DOHH2 (cell line): ENCODE measurements around the gene DGKZ.

Experiments used
- H3F3A ChIP-seq: fragments of 200-600 bp; sonication (generic), shearing (Covaris generic); 2 replicates; pipeline ENCODE4 v1.6.0; 2016; ENCODE audit warnings: antibody characterized with exemption, mild to moderate bottlenecking; ENCODE audit not compliant: control insufficient read depth, insufficient read depth
- H3K27ac ChIP-seq: fragments of 200-600 bp; sonication (generic); 2 replicates; pipeline ENCODE4 v1.5.1; 2014; ENCODE audit warnings: low read depth, mild to moderate bottlenecking, low read length, moderate library complexity
- H3K27me3 ChIP-seq: fragments of 200-600 bp; sonication (generic); 2 replicates; pipeline ENCODE4 v1.6.1; 2014; ENCODE audit warnings: mild to moderate bottlenecking, low read length, mixed read lengths; ENCODE audit not compliant: control insufficient read depth
- H3K36me3 ChIP-seq: fragments of 200-600 bp; sonication (generic); 2 replicates; pipeline ENCODE4 v1.6.1; 2014; ENCODE audit warnings: mild to moderate bottlenecking, low read length, moderate library complexity, mixed read lengths; ENCODE audit not compliant: control insufficient read depth
- H3K4me1 ChIP-seq: fragments of 200-600 bp; sonication (generic); 2 replicates; pipeline ENCODE4 v1.6.1; 2014; ENCODE audit warnings: mild to moderate bottlenecking, low read length, mixed read lengths; ENCODE audit not compliant: control insufficient read depth
- H3K4me2 ChIP-seq: fragments of 200-600 bp; sonication (generic); 2 replicates; pipeline ENCODE4 v1.6.0; 2014; ENCODE audit warnings: mild to moderate bottlenecking, low read length, moderate library complexity
- H3K4me3 ChIP-seq: fragments of 200-600 bp; sonication (generic); 2 replicates; pipeline ENCODE4 v1.5.1; 2014; ENCODE audit warnings: mild to moderate bottlenecking, low read length, mixed read lengths
- H3K79me2 ChIP-seq: fragments of 200-600 bp; sonication (generic); 2 replicates; pipeline ENCODE4 v1.6.1; 2014; ENCODE audit warnings: mild to moderate bottlenecking, low read length, mixed read lengths; ENCODE audit not compliant: control insufficient read depth
- H3K9me2 ChIP-seq: fragments of 200-600 bp; sonication (generic); replicated peaks from 2 replicates; pipeline ENCODE4 v1.6.1; 2014; ENCODE audit warnings: mild to moderate bottlenecking, low read length, mixed read lengths; ENCODE audit not compliant: control insufficient read depth
- H3K9me3 ChIP-seq: fragments of 200-600 bp; sonication (generic); 2 replicates; pipeline ENCODE4 v1.6.1; 2014; ENCODE audit warnings: antibody characterized with exemption, low read length, mixed read lengths; ENCODE audit not compliant: control insufficient read depth, insufficient read depth
- H4K20me1 ChIP-seq: fragments of 200-600 bp; sonication (generic); 2 replicates; pipeline ENCODE4 v1.6.0; 2014; ENCODE audit warnings: low read depth, mild to moderate bottlenecking, antibody characterized with exemption, low read length, moderate library complexity; ENCODE audit not compliant: control insufficient read depth, insufficient read depth
- EZH2phosphoT487 ChIP-seq: fragments of 200-600 bp; sonication (generic); IDR thresholded peaks from 2 replicates; pipeline ENCODE4 v1.6.1; 2017; ENCODE audit warnings: borderline replicate concordance, mild to moderate bottlenecking, antibody characterized with exemption, low read length, moderate library complexity, mixed read lengths
- TF ChIP-seq, protein P1 (sequence below): fragments of 200-600 bp; sonication (generic); IDR thresholded peaks from one replicate; pipeline ENCODE4 v1.5.1; 2014; ENCODE audit warnings: antibody characterized with exemption, mild to moderate bottlenecking, low read depth, low read length; ENCODE audit not compliant: poor library complexity, severe bottlenecking

Gene DGKZ

DNA sequence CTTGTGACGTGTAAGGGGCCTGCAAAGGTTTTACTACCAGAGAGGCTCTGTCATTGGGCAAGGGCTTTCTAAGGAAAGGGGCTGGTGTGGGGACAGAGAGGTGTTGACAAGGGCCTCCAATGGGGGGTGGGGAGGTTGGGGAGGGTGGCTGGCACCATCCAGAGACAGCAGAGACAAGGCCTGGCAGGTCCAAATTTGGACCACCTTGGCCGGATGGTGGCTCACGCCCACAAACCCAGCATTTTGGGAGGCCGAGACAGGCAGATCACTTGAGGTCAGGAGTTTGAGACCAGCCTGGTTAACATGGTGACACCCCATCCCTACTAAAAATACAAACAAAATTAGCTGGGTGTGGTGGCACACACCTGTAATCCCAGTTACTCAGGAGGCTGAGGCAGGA, 46.5 kb downstream of the DGKZ start:
- Histone ChIP-seq H3K4me1 (peaks cover 28% of the 10 kb centered on the region), H3K9me3 (no peaks in the 10 kb centered on the region), H3F3A (no peaks in the 10 kb centered on the region; the same call in 1 of the 2 replicates), H3K79me2 (no peaks in the 10 kb centered on the region), H4K20me1 (no peaks in the 10 kb centered on the region; the same call in 1 of the 2 replicates), H3K27ac (no peak overlapping the region), H3K4me3 (no peak overlapping the region), H3K4me2 (no peak overlapping the region), H3K9me2 (no peaks in the 10 kb centered on the region), H3K27me3 (peaks cover 43% of the 10 kb centered on the region), H3K36me3 (no peaks in the 10 kb centered on the region)
- no peak for TF ChIP-seq EZH2phosphoT487
- TF ChIP-seq, protein P1, sequence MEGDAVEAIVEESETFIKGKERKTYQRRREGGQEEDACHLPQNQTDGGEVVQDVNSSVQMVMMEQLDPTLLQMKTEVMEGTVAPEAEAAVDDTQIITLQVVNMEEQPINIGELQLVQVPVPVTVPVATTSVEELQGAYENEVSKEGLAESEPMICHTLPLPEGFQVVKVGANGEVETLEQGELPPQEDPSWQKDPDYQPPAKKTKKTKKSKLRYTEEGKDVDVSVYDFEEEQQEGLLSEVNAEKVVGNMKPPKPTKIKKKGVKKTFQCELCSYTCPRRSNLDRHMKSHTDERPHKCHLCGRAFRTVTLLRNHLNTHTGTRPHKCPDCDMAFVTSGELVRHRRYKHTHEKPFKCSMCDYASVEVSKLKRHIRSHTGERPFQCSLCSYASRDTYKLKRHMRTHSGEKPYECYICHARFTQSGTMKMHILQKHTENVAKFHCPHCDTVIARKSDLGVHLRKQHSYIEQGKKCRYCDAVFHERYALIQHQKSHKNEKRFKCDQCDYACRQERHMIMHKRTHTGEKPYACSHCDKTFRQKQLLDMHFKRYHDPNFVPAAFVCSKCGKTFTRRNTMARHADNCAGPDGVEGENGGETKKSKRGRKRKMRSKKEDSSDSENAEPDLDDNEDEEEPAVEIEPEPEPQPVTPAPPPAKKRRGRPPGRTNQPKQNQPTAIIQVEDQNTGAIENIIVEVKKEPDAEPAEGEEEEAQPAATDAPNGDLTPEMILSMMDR, result no peak

DNA sequence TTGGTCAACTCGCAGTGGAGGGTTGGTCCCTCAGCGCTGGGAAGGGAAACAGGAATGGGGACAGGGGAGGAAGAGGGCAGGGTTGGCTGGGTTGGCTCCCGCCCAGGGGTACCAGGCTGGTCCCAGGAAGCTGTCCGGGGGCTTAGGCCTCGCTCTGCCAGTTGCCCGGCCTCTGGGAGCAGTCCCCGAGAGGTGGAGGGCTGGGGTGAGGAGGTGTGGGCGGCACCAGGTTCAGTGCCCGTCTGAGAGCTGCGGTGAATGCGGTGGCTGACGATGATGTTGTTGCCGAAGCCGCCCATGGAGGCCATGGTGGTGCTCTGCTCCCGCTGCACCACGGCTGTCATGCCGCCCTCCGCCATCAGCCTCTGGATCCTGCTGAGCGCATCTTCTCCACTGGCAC, 50.3 kb downstream of the DGKZ start:
- peaks cover 10% of the 10 kb centered on the region for H3K27me3 ChIP-seq
- H3K9me2 ChIP-seq, result no peaks in the 10 kb centered on the region
- H3K36me3 ChIP-seq, result no peaks in the 10 kb centered on the region
- TF ChIP-seq, protein P1, result no peak
- TF ChIP-seq EZH2phosphoT487, result no peak
- no peaks in the 10 kb centered on the region for H4K20me1 ChIP-seq
- no peaks in the 10 kb centered on the region for H3F3A ChIP-seq
- H3K4me3 ChIP-seq, result no peak overlapping the region
- H3K27ac ChIP-seq, result no peak overlapping the region
- no peaks in the 10 kb centered on the region for H3K9me3 ChIP-seq
- H3K4me1 ChIP-seq, result peaks cover 5% of the 10 kb centered on the region
- H3K79me2 ChIP-seq, result no peaks in the 10 kb centered on the region
- H3K4me2 ChIP-seq, result no peak overlapping the region

DNA sequence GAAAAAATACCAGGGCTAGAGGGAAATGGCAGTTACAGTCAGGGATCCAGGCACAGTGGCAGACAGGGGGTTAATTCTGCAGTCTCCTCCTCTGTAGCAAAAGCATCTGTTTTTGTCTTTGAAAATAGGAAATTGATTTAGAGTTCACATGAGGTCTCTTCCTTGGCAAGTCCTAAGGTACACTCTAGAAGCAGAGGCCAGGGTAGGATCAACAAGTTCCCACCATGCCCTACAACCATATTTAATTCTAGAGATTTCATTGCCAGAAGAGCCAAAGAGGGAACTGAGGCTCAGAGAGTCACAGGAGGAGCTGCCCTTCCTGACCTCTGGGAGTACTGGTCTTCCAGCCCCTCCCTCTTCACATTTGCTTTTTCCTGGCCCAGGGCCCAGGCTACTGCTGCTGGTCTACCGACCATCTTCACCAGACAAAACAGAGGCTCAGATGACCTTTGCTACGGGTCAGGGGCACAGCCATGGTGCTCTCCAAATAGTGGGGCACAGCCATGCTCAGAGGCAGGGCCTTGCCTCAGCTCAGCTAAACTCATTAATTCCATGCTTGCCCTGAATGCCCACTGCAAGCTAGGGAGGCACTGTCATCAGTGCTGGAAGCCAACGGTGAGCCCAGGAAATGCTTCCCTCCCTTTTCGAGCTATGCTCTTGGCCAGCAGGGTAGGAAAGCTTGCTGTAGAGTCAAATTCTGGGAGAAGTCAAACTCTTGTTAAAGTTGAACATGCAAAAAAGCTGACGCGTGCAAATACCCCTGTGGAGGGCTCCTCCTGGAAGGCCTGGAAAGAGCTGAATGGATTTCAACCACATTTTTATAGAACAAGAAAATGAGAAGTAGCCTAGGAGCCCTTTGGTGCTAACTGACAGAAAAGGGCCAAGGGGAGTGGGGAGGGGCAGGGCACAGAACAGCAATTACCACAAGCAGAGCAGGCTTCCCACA, 56.0 kb downstream of the DGKZ start:
- Histone ChIP-seq H3K9me3 (no peaks in the 10 kb centered on the region), H3K4me3 (no peak overlapping the region), H4K20me1 (no peaks in the 10 kb centered on the region), H3K4me2 (no peak overlapping the region), H3K4me1 (no peaks in the 10 kb centered on the region), H3K9me2 (no peaks in the 10 kb centered on the region), H3K27me3 (no peaks in the 10 kb centered on the region), H3K79me2 (no peaks in the 10 kb centered on the region), H3F3A (no peaks in the 10 kb centered on the region), H3K36me3 (peaks cover 9% of the 10 kb centered on the region), H3K27ac (no peak overlapping the region)
- TF ChIP-seq, protein P1, result no peak
- no peak for TF ChIP-seq EZH2phosphoT487
